ENCODE results near the gene HSD17B4.
"Not testable (repeated sequence)": the region's sequence is repeated elsewhere in the genome, so short reads cannot be mapped to it uniquely, and the experiment has no call there.

The HSD17B4 gene

GRCh38 chr5:119484884-119485283 lies 32.6 kb downstream of the HSD17B4 start:
- DNase-seq, result no peak

- DNase-seq, result no peak
These were observed 49.4 kb downstream of the HSD17B4 start for GRCh38 chr5:119501671-119502179.

- not testable (repeated sequence) for DNase-seq
These were observed 51.6 kb downstream of the HSD17B4 start for GRCh38 chr5:119503939-119504338.

GRCh38 chr5:119512277-119512676 lies 60.0 kb downstream of the HSD17B4 start:
- DNase-seq, result no peak

GRCh38 chr5:119515192-119515591 lies 62.9 kb downstream of the HSD17B4 start:
- DNase-seq, result no peak

GRCh38 chr5:119517115-119517514 lies 64.8 kb downstream of the HSD17B4 start:
- DNase-seq, result not testable (repeated sequence)

GRCh38 chr5:119521232-119521631 lies 68.9 kb downstream of the HSD17B4 start:
- DNase-seq, result no peak

GRCh38 chr5:119522841-119523240 lies 70.5 kb downstream of the HSD17B4 start:
- DNase-seq, result no peak

GRCh38 chr5:119524485-119524884 lies 72.2 kb downstream of the HSD17B4 start:
- no peak for DNase-seq

- DNase-seq, result no peak
These were observed 75.1 kb downstream of the HSD17B4 start for GRCh38 chr5:119527351-119527750.

- DNase-seq, result no peak
These were observed 77.5 kb downstream of the HSD17B4 start for GRCh38 chr5:119529811-119530210.

GRCh38 chr5:119532637-119533036 lies 80.3 kb downstream of the HSD17B4 start:
- DNase-seq, result no peak

GRCh38 chr5:119537704-119538103 lies 85.4 kb downstream of the HSD17B4 start:
- DNase-seq, result no peak

GRCh38 chr5:119541716-119542115 lies 89.4 kb downstream of the HSD17B4 start:
- no peak for DNase-seq

- no peak for DNase-seq
These were observed 99.5 kb downstream of the HSD17B4 start for GRCh38 chr5:119551819-119552218.

GRCh38 chr5:119554597-119554996 lies 102.3 kb downstream of the HSD17B4 start:
- no peak for DNase-seq

- no peak for DNase-seq
These were observed 118.6 kb downstream of the HSD17B4 start for GRCh38 chr5:119570910-119571309.

GRCh38 chr5:119578937-119579336 lies 126.6 kb downstream of the HSD17B4 start:
- DNase-seq, result no peak

- no peak for DNase-seq
These were observed 130.7 kb downstream of the HSD17B4 start for GRCh38 chr5:119582987-119583386.

- DNase-seq, result no peak
These were observed 131.4 kb downstream of the HSD17B4 start for GRCh38 chr5:119583684-119584083.
